HepG2 (cell line): ENCODE data around the gene MICOS13. TPM values are rescaled to one million over a fixed set of nuclear protein-coding genes. Genes with fewer than 3 reads are reported as not detected.

ENCODE experiments used
- ATAC-seq: fragments of 200-7000 bp; cut with Tn5 transposase; 3 replicates; pipeline ENCODE4 v1.9.1; 2020; ENCODE audit warnings: mild to moderate bottlenecking, moderate library complexity
- BruUV-seq: library from RNA; stranded (reverse); fragments of 400-500 nt; replicated peaks from 2 replicates; lab custom pipeline; 2021; lab: Mats Ljungman, UMichigan
- CTCF ChIA-PET: fragments of 300-600 bp; formaldehyde crosslinking; extraction: SDS; loops from one replicate; lab custom pipeline; 2021; ENCODE audit warnings: low total read pairs, inconsistent platforms, low intra/inter-chr PET ratio; lab: Yijun Ruan, JAX
- POLR2A ChIA-PET: fragments of 350-600 bp; sonication (Branson Sonifier 250); formaldehyde crosslinking; loops from one replicate; lab custom pipeline; 2020; ENCODE audit warnings: antibody characterized with exemption, inconsistent platforms; lab: Yijun Ruan, JAX
- DNase-seq: peaks from one replicate; pipeline ENCODE4 v3.0.0-alpha.2; 2015; ENCODE audit warnings: low spot score
- FAIRE-seq: peaks from 3 replicates; lab custom pipeline; 2011; peaks lifted over from hg19 to GRCh38; lab: Jason Lieb, UNC
- H2AFZ ChIP-seq: one replicate; pipeline ENCODE4 v1.6.1; 2011; ENCODE audit warnings: low read length, inconsistent platforms
- H3K27ac ChIP-seq: fragments of 300-600 bp; 3 replicates; pipeline ENCODE4 v1.8.0; 2011; ENCODE audit warnings: mixed run types, mild to moderate bottlenecking, mixed read lengths, low read length, inconsistent platforms; ENCODE audit not compliant: insufficient read depth; ENCODE audit errors: extremely low read length
- H3K27me3 ChIP-seq, 2 experiments: fragments of 200-600 bp in 1 of 2; 2 replicates in 1 of 2; 3 replicates in 1 of 2; pipeline versions ENCODE4 v1.6.0 to v1.8.0; 2011; ENCODE audit warnings: low read length in 2 of 2, mild to moderate bottlenecking in 2 of 2, moderate library complexity in 2 of 2, inconsistent platforms in 1 of 2; ENCODE audit not compliant: insufficient read depth in 2 of 2, control insufficient read depth in 1 of 2
- H3K36me3 ChIP-seq, 2 experiments: fragments of 200-600 bp in 1 of 2; replicated peaks in 1 of 2; 2 replicates in 1 of 2; 3 replicates in 1 of 2; pipeline versions ENCODE4 v1.5.1 to v1.8.0; 2011; ENCODE audit warnings: low read length in 2 of 2, inconsistent platforms in 1 of 2; ENCODE audit not compliant: insufficient read depth in 2 of 2, control insufficient read depth in 1 of 2
- H3K4me1 ChIP-seq: 2 replicates; pipeline ENCODE4 v1.5.1; 2012; ENCODE audit warnings: low read length, inconsistent platforms; ENCODE audit not compliant: insufficient read depth
- H3K4me2 ChIP-seq: 2 replicates; pipeline ENCODE4 v1.6.0; 2011; ENCODE audit warnings: low read depth, low read length, inconsistent platforms
- H3K4me3 ChIP-seq, 3 experiments: fragments of 200-600 bp in 1 of 3; sonication (generic), shearing (Covaris generic) in 1 of 3; replicated peaks in 1 of 3; 2 replicates each; pipeline ENCODE4 v1.5.1; 2011 to 2016; ENCODE audit warnings: low read length in 3 of 3, inconsistent platforms in 2 of 3, low read depth in 2 of 3, mild to moderate bottlenecking in 2 of 3, control low read depth in 1 of 3, mixed read lengths in 1 of 3; ENCODE audit not compliant: insufficient read depth in 1 of 3
- H3K79me2 ChIP-seq: one replicate; pipeline ENCODE4 v1.6.1; 2011; ENCODE audit warnings: low read length, inconsistent platforms; ENCODE audit not compliant: insufficient read depth
- H3K9ac ChIP-seq: 2 replicates; pipeline ENCODE4 v1.6.0; 2011; ENCODE audit warnings: mild to moderate bottlenecking, low read depth, low read length, inconsistent platforms; ENCODE audit not compliant: insufficient read depth
- H3K9me3 ChIP-seq: 2 replicates; pipeline ENCODE4 v1.5.1; 2012; ENCODE audit warnings: mild to moderate bottlenecking, low read length
- H4K20me1 ChIP-seq: 2 replicates; pipeline ENCODE4 v1.6.0; 2011; ENCODE audit warnings: inconsistent platforms, mild to moderate bottlenecking, low read length, moderate library complexity; ENCODE audit not compliant: insufficient read depth
- ADNP ChIP-seq: sonication (generic); formaldehyde crosslinking; IDR thresholded peaks from 2 replicates; pipeline ENCODE4 v1.4.0; 2020; ENCODE audit warnings: missing genetic modification reagents
- CBX2 ChIP-seq, 2 experiments: fragments of 200-600 bp in 1 of 2; sonication (generic); formaldehyde crosslinking in 1 of 2; IDR thresholded peaks; 2 replicates each; pipeline versions ENCODE4 v1.7.0 to v1.8.1; 2018 to 2022; ENCODE audit warnings: low read depth in 2 of 2, low read length in 1 of 2, mild to moderate bottlenecking in 1 of 2, missing genetic modification reagents in 1 of 2
- GLMP ChIP-seq: sonication (generic); formaldehyde crosslinking; IDR thresholded peaks from 2 replicates; pipeline ENCODE4 v1.9.0; 2021; ENCODE audit warnings: missing genetic modification reagents, mild to moderate bottlenecking, borderline replicate concordance
- GTF3A ChIP-seq: sonication (generic); formaldehyde crosslinking; conservative IDR thresholded peaks from 2 replicates; pipeline ENCODE4 v1.4.0; 2020; ENCODE audit warnings: mild to moderate bottlenecking, missing genetic modification reagents
- HNRNPK ChIP-seq: fragments of 200-400 bp; formaldehyde crosslinking; IDR thresholded peaks from 2 replicates; pipeline ENCODE4 v1.6.1; 2018; ENCODE audit warnings: low read length, low read depth, moderate library complexity, mild to moderate bottlenecking; ENCODE audit not compliant: poor library complexity, severe bottlenecking
- MAFK ChIP-seq, 2 experiments: IDR thresholded peaks in 1 of 2; conservative IDR thresholded peaks in 1 of 2; 2 replicates each; pipeline ENCODE4 v1.6.1; 2011; ENCODE audit warnings: improper control_type of control experiment in 2 of 2, low read length in 2 of 2
- MTA1 ChIP-seq: sonication (generic); formaldehyde crosslinking; IDR thresholded peaks from 2 replicates; pipeline ENCODE4 v1.4.0; 2020; ENCODE audit warnings: missing genetic modification reagents, mild to moderate bottlenecking, borderline replicate concordance
- REXO4 ChIP-seq: sonication (generic); formaldehyde crosslinking; IDR thresholded peaks from 2 replicates; pipeline ENCODE4 v1.8.0; 2022; ENCODE audit warnings: missing genetic modification reagents, mild to moderate bottlenecking, borderline replicate concordance
- RFX3 ChIP-seq: IDR thresholded peaks from 2 replicates; pipeline ENCODE4 v1.6.1; 2016; ENCODE audit warnings: missing biosample characterization, missing genetic modification reagents
- SMAD1 ChIP-seq: sonication (generic); formaldehyde crosslinking; IDR thresholded peaks from 2 replicates; pipeline ENCODE4 v1.4.0; 2020; ENCODE audit warnings: missing genetic modification reagents, low read depth, mild to moderate bottlenecking, borderline replicate concordance
- ZBTB46 ChIP-seq: sonication (generic); formaldehyde crosslinking; IDR thresholded peaks from 2 replicates; pipeline ENCODE4 v1.4.0; 2020; ENCODE audit warnings: mild to moderate bottlenecking, missing genetic modification reagents, borderline replicate concordance
- ZFP41 ChIP-seq: sonication (generic); formaldehyde crosslinking; IDR thresholded peaks from 2 replicates; pipeline ENCODE4 v1.4.0; 2020; ENCODE audit warnings: mild to moderate bottlenecking, missing genetic modification reagents, borderline replicate concordance
- ZGPAT ChIP-seq: IDR thresholded peaks from 2 replicates; pipeline ENCODE4 v1.6.1; 2016; ENCODE audit warnings: mild to moderate bottlenecking
- ZNF205 ChIP-seq: IDR thresholded peaks from 2 replicates; pipeline ENCODE4 v1.6.1; 2018; ENCODE audit warnings: missing biosample characterization, missing genetic modification reagents
- ZNF253 ChIP-seq: sonication (generic); formaldehyde crosslinking; IDR thresholded peaks from 2 replicates; pipeline ENCODE4 v1.8.0; 2022; ENCODE audit warnings: mild to moderate bottlenecking, missing genetic modification reagents, borderline replicate concordance
- ZNF335 ChIP-seq: sonication (generic); formaldehyde crosslinking; IDR thresholded peaks from 2 replicates; pipeline ENCODE4 v1.4.0; 2020; ENCODE audit warnings: missing genetic modification reagents
- ZNF484 ChIP-seq: sonication (generic); formaldehyde crosslinking; IDR thresholded peaks from 2 replicates; pipeline ENCODE4 v1.5.1; 2020; ENCODE audit warnings: mild to moderate bottlenecking, low read depth, missing genetic modification reagents, borderline replicate concordance
- ZNF513 ChIP-seq: sonication (generic); formaldehyde crosslinking; conservative IDR thresholded peaks from 2 replicates; pipeline ENCODE4 v1.5.0; 2020; ENCODE audit warnings: missing genetic modification reagents
- ZNF598 ChIP-seq: sonication (generic); formaldehyde crosslinking; IDR thresholded peaks from 2 replicates; pipeline ENCODE4 v1.5.1; 2020; ENCODE audit warnings: mild to moderate bottlenecking, missing genetic modification reagents, borderline replicate concordance
- ZNF792 ChIP-seq: IDR thresholded peaks from 2 replicates; pipeline ENCODE4 v1.6.1; 2016
- WGBS: methylation state at CpG from one replicate; pipeline ENCODE4 v1.1.6; 2017; ENCODE audit warnings: low lambda C conversion rate; 5-methylcytosine and 5-hydroxymethylcytosine counted together
- in situ Hi-C: cut with HindIII; loops from 2 replicates; pipeline ENCODE4 v1.10.0; 2017; ENCODE audit warnings: low pct_unique_long_range_greater_than_20kb; ENCODE audit not compliant: extremely low pct_ligation_motif_present
- intact Hi-C: fragments of 100-400 bp; cut with micrococcal nuclease; formaldehyde crosslinking; loops from one replicate; pipeline ENCODE4 v1.10.0; 2022; ENCODE audit not compliant: unreplicated experiment
- polyA plus RNA-seq, 8 experiments: library from polyadenylated mRNA; depleted of rRNA in 3 of 8; stranded (reverse) in 7 of 8; unstranded in 1 of 8; fragments of >200 nt; fragmentation: Illumina TruSeq in 4 of 8; extraction: Trizol in 4 of 8; gene quantifications; 2 replicates each; pipeline versions ENCODE4 v1.2.1 to v1.2.3, GENCODE V29; 2011 to 2016; ENCODE audit warnings: low read depth in 4 of 8, missing spikeins in 1 of 8, mixed read lengths in 1 of 8; ENCODE audit not compliant: insufficient read depth in 1 of 8
- total RNA-seq, 5 experiments: library from RNA; depleted of rRNA; stranded (reverse); fragments of >200 nt; fragmentation: Illumina TruSeq; extraction: Trizol; gene quantifications; 2 replicates each; pipeline ENCODE4 v1.2.3, GENCODE V29; 2016; ENCODE audit warnings: low read depth in 1 of 5

The MICOS13 gene
- total and polyA plus RNA-seq, 2 of the 13 experiments (the other 11 are each of a cell fraction or from before 2014, with no cell fraction given) = 28.8 to 35.4 TPM

- DNase-seq (no peak), ATAC-seq (no peak), FAIRE-seq (no peak)
- H3K27me3 ChIP-seq = no peaks in the 10 kb centered on the region; a peak in 1 of 5 replicates
- no peak overlapping the region for H3K4me2 ChIP-seq
- intact Hi-C loops (no loop called here), in situ Hi-C loops (no loop called here)
- TF ChIP-seq HNRNPK (no peak), ZNF792 (no peak), ZNF598 (no peak), RFX3 (CRISPR knock-in tag) (no peak), ZNF335 (CRISPR knock-in tag) (no peak), ZFP41 (CRISPR knock-in tag) (no peak), GTF3A (no peak), ZNF484 (CRISPR knock-in tag) (no peak), ZGPAT (no peak), GLMP (CRISPR knock-in tag) (no peak), MAFK (conservative IDR thresholded peaks at IDR 0.05 in 1 of 2, IDR thresholded peaks at IDR 0.05 in 1 of 2; ENCODE audit: low read length in 2 of 2) (no peak), ZBTB46 (CRISPR knock-in tag) (no peak), SMAD1 (CRISPR knock-in tag) (no peak), REXO4 (CRISPR knock-in tag) (no peak), MTA1 (CRISPR knock-in tag) (no peak), ZNF513 (CRISPR knock-in tag) (no peak), CBX2 (IDR thresholded peaks at IDR 0.05; ENCODE audit: low read depth, low read length) (no peak), CBX2 (CRISPR knock-in tag; IDR thresholded peaks at IDR 0.05; ENCODE audit: low read depth) (no peak), ZNF205 (CRISPR knock-in tag) (no peak), ZNF253 (CRISPR knock-in tag) (no peak), ADNP (CRISPR knock-in tag) (no peak)
- ChIA-PET CTCF (no interaction called here), POLR2A (interaction anchor here (1.8 kb wide), 1 partner anchor 59 kb away, joined by 5 read pairs; the partner anchor contains the start of genes SAFB and SAFB2)
- no peaks in the 10 kb centered on the region for H3K36me3 ChIP-seq
- no peak overlapping the region for H2AFZ ChIP-seq
- no TSS peak for BruUV-seq
- peaks cover 7% of the 10 kb centered on the region for H3K79me2 ChIP-seq
- 20% methylated on average over 3 of the region's 3 CpGs for WGBS
- no peak overlapping the region for H3K27ac ChIP-seq
- no peak overlapping the region for H3K4me3 ChIP-seq
- no peak overlapping the region for H3K9ac ChIP-seq
- peaks cover 35% of the 10 kb centered on the region for H3K4me1 ChIP-seq
- no peaks in the 10 kb centered on the region for H3K9me3 ChIP-seq
- no peaks in the 10 kb centered on the region for H4K20me1 ChIP-seq
These were observed 1.8 kb upstream of the MICOS13 start for GRCh38 chr19:5682107-5682482.
